ENCODE results near the gene LACRT. TPM values are rescaled to one million over a fixed set of nuclear protein-coding genes. Genes with fewer than 3 reads are reported as not detected.

LACRT gene
- polyA plus RNA-seq, 1 of the 3 experiments (the other 2 are of a cell fraction) = not detected

- TF ChIP-seq NFIC (IDR thresholded peaks at IDR 0.05; ENCODE audit: borderline replicate concordance) = no peak
- no peak for TF ChIP-seq RAD21 (IDR thresholded peaks at IDR 0.05; ENCODE audit: low read length)
Measured at GRCh38 chr12:54653025-54653424, 18.3 kb upstream of the LACRT start (continued).

- Histone ChIP-seq H3K9ac (no peak overlapping the region), H3K9me3 (no peaks in the 10 kb centered on the region), H4K20me1 (ENCODE audit: insufficient read depth) (no peaks in the 10 kb centered on the region), H2AFZ (ENCODE audit: low read depth) (no peak overlapping the region), H3K4me2 (no peak overlapping the region), H3K27ac (ENCODE audit: low read depth in 2 of 2, low read length in 1 of 2) (no peak overlapping the region), H3F3A (replicated peaks; ENCODE audit: insufficient read depth) (no peaks in the 10 kb centered on the region), H3K27me3 (ENCODE audit: insufficient read depth) (peaks cover 2% of the 10 kb centered on the region; the same call in 1 of the 2 replicates), H3K36me3 (replicated peaks in 1 of 2; ENCODE audit: control insufficient read depth in 1 of 2, insufficient read depth in 2 of 2, low read length in 1 of 2) (no peaks in the 10 kb centered on the region), H3K9me2 (no peaks in the 10 kb centered on the region), H3K4me1 (ENCODE audit: control insufficient read depth in 1 of 2, insufficient read depth in 2 of 2, low read depth in 1 of 2, low read length in 1 of 2) (no peaks in the 10 kb centered on the region), H3K79me2 (ENCODE audit: insufficient read depth) (no peaks in the 10 kb centered on the region), H3K4me3 (ENCODE audit: low read depth in 2 of 2, low read length in 1 of 2) (no peak overlapping the region)
- ChIA-PET POLR2A (no interaction called here), CTCF (interaction anchor here (1.2 kb wide), 1 partner anchor 71 kb away, joined by 3 read pairs; no protein-coding TSS in a partner anchor)
- no peak for TF ChIP-seq IRF3 (IDR thresholded peaks at IDR 0.05; ENCODE audit: low read depth, low read length)
- no peak for TF ChIP-seq TCF12 (IDR thresholded peaks at IDR 0.05)
- no peak for TF ChIP-seq ZBTB33 (IDR thresholded peaks at IDR 0.05; ENCODE audit: borderline replicate concordance, low read depth)
- TF ChIP-seq RAD21 (IDR thresholded peaks at IDR 0.05; ENCODE audit: low read length) = no peak
- TF ChIP-seq RXRA (IDR thresholded peaks at IDR 0.05; ENCODE audit: borderline replicate concordance, low read depth) = no peak
- TF ChIP-seq TAF1 (IDR thresholded peaks at IDR 0.05; ENCODE audit: borderline replicate concordance, low read depth, low read length) = no peak
- no peak for TF ChIP-seq NFIC (IDR thresholded peaks at IDR 0.05; ENCODE audit: borderline replicate concordance)
- no peak for TF ChIP-seq FOSL2 (IDR thresholded peaks at IDR 0.05; ENCODE audit: borderline replicate concordance, low read depth)
- TF ChIP-seq MAX (IDR thresholded peaks at IDR 0.05; ENCODE audit: low read depth) = no peak
- no peak for TF ChIP-seq FOXM1 (IDR thresholded peaks at IDR 0.05; ENCODE audit: low read depth)
- TF ChIP-seq GABPA (IDR thresholded peaks at IDR 0.05; ENCODE audit: low read depth) = no peak
- no peak for TF ChIP-seq PBX3 (IDR thresholded peaks at IDR 0.05)
- no peak for TF ChIP-seq POLR2AphosphoS5 (IDR thresholded peaks at IDR 0.05; ENCODE audit: low read depth, low read length)
- TF ChIP-seq RCOR1 (IDR thresholded peaks at IDR 0.05; ENCODE audit: low read length) = no peak
- TF ChIP-seq MEF2A (IDR thresholded peaks at IDR 0.05; ENCODE audit: borderline replicate concordance, low read depth) = no peak
- TF ChIP-seq SMC3 (IDR thresholded peaks at IDR 0.05; ENCODE audit: low read depth, low read length) = no peak
- no peak for TF ChIP-seq RFX5 (IDR thresholded peaks at IDR 0.05; ENCODE audit: low read length)
- no peak for TF ChIP-seq GATA2 (CRISPR knock-in tag; IDR thresholded peaks at IDR 0.05)
- TF ChIP-seq EP300 (IDR thresholded peaks at IDR 0.05; ENCODE audit: borderline replicate concordance in 1 of 2, low read depth in 1 of 2, low read length in 1 of 2) = no peak
- TF ChIP-seq USF2 (IDR thresholded peaks at IDR 0.05; ENCODE audit: borderline replicate concordance, low read depth, low read length) = no peak
- 8% methylated on average over 5 of the region's 5 CpGs for WGBS (ENCODE audit: low lambda C conversion rate)
- DNase-seq = no peak
Measured at GRCh38 chr12:54650889-54651288, 16.2 kb upstream of the LACRT start.

Measured in SK-N-SH (cell line).